ENCODE results near the gene TNRC18.
A peak's percentile ranks its signal among the peaks of the same experiment; 100 is the strongest.

The TNRC18 gene

DNA sequence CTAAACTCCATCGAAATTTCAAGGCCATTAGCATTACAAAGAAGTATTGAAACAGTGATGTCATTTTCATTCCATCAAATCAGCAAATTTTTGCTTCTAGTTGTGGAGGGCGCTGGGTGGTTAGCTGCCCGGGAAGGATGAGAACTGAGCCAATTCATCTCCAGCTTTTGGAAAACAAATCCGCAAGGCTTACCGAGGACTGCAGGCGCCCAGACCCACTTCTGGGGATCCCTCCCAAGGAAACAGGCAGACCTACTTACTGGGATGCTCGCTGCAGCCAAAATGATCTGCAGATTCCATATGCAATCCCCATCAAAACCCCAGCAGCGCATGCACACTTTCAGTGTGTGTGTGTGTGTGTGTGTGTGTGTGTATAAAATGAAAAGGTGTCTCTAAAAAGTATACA is 19.2 kb downstream of the TNRC18 start:
- H3K27ac Mint-ChIP-seq = no peak overlapping the region
- no peaks in the 10 kb centered on the region for H3K36me3 Mint-ChIP-seq
- no peaks in the 10 kb centered on the region for H3K4me1 Mint-ChIP-seq
- H3K4me3 Mint-ChIP-seq = no peak overlapping the region
- peaks cover 31% of the 10 kb centered on the region for H3K27me3 Mint-ChIP-seq
- peaks cover 2% of the 10 kb centered on the region for H3K9me3 Mint-ChIP-seq
- no peak for ATAC-seq

DNA sequence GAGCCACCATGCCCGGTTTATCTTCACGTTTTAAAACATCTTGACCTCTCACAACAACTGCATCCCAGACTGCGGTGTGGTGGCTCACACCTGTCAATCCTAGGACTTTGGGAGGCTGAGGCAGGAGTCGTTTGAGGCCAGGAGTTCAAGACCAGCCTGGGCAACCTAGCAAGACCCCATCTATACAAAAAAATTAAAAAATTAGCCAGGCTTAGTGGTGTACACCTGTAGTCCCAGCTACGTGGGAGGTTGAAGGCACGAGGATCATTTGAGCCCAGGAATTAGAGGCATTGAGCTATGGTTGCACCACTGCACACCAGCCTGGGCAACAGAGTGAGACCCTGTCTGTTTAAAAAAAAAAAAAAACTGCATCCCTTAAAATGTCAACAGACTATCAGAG is 20.2 kb downstream of the TNRC18 start:
- no peak overlapping the region for H3K4me3 Mint-ChIP-seq
- peaks cover 23% of the 10 kb centered on the region for H3K27me3 Mint-ChIP-seq
- no peaks in the 10 kb centered on the region for H3K36me3 Mint-ChIP-seq
- no peak for ATAC-seq
- H3K27ac Mint-ChIP-seq = no peak overlapping the region
- peaks cover 2% of the 10 kb centered on the region for H3K9me3 Mint-ChIP-seq
- H3K4me1 Mint-ChIP-seq = no peaks in the 10 kb centered on the region

GRCh38 chr7:5397736-5398135 is 25.9 kb downstream of the TNRC18 start:
- Mint-ChIP-seq H3K4me1 (peaks cover 43% of the 10 kb centered on the region), H3K9me3 (peaks cover 2% of the 10 kb centered on the region), H3K36me3 (peaks cover 15% of the 10 kb centered on the region), H3K27me3 (no peaks in the 10 kb centered on the region), H3K4me3 (peak overlapping the region; percentile 84), H3K27ac (peak overlapping the region; percentile 91)
- ATAC-seq = no peak

DNA sequence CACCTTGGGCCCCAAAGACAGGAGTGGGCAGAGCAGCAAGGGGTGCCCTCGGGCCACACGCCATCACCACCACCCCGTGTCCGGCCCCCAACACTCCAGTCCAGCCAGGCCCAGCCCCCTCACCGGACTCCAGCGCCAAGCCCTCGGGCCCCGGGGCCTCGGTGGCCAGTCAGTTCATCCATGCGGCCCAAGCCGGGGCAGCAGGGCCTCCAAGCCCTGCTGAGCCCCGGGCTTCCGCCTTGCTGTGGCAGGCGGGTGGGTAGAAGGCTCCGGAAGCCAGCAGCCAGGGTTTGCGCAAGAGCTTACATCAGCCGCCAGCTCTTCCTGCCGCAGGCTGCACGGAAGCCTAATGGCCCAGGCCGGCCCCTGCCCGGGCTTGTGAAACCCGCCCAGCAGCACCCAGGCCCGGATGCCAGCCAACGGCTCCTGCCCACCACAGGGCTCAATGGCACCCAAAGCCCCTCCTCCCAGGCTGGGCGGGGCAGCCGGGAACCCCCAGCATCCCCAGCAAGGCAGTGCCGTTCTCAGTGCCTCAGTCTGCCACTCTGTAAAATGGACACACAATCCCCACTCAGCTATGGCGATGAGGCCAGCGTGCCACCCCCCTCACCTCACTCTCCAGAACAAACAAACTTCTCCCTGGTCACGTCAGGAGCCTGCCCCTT is 26.5 kb downstream of the TNRC18 start:
- peaks cover 2% of the 10 kb centered on the region for H3K9me3 Mint-ChIP-seq
- ATAC-seq = peak; percentile 97
- H3K27me3 Mint-ChIP-seq = no peaks in the 10 kb centered on the region
- peaks cover 46% of the 10 kb centered on the region for H3K4me1 Mint-ChIP-seq
- H3K4me3 Mint-ChIP-seq = peak overlapping the region; percentile 84
- H3K27ac Mint-ChIP-seq = peak overlapping the region; percentile 91
- H3K36me3 Mint-ChIP-seq = peaks cover 19% of the 10 kb centered on the region

- Mint-ChIP-seq H3K27ac (peak overlapping the region; percentile 91), H3K27me3 (no peaks in the 10 kb centered on the region), H3K4me3 (peak overlapping the region; percentile 84), H3K4me1 (peaks cover 46% of the 10 kb centered on the region), H3K36me3 (peaks cover 19% of the 10 kb centered on the region), H3K9me3 (peaks cover 2% of the 10 kb centered on the region)
- ATAC-seq = peak; percentile 73
These were observed 27.1 kb downstream of the TNRC18 start for GRCh38 chr7:5396542-5396941.

DNA sequence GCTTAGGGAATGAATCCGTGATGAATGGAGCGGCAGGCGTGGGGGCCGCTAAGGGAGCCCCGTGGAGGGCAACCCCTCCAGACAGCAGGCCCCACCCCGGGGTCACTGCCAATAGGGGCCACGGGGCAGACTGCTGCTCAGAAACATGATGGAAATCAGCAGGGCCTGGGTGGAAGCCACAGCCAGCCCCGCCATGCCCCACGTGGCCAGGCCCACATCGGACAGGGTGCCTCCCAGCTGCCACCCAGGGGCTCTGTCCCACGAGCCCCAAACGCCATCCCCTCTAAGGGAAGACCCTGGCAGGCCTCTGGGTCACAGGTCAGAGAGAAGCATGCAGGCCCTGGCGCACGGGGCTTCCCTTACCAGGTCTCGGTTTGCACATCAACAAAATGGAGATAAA is 28.4 kb downstream of the TNRC18 start:
- peak overlapping the region; percentile 91 for H3K27ac Mint-ChIP-seq
- peaks cover 46% of the 10 kb centered on the region for H3K4me1 Mint-ChIP-seq
- ATAC-seq = no peak
- H3K27me3 Mint-ChIP-seq = no peaks in the 10 kb centered on the region
- peak overlapping the region; percentile 84 for H3K4me3 Mint-ChIP-seq
- peaks cover 27% of the 10 kb centered on the region for H3K36me3 Mint-ChIP-seq
- H3K9me3 Mint-ChIP-seq = no peaks in the 10 kb centered on the region

GRCh38 chr7:5394264-5395105 is 29.1 kb downstream of the TNRC18 start:
- no peaks in the 10 kb centered on the region for H3K9me3 Mint-ChIP-seq
- H3K4me3 Mint-ChIP-seq = no peak overlapping the region

DNA sequence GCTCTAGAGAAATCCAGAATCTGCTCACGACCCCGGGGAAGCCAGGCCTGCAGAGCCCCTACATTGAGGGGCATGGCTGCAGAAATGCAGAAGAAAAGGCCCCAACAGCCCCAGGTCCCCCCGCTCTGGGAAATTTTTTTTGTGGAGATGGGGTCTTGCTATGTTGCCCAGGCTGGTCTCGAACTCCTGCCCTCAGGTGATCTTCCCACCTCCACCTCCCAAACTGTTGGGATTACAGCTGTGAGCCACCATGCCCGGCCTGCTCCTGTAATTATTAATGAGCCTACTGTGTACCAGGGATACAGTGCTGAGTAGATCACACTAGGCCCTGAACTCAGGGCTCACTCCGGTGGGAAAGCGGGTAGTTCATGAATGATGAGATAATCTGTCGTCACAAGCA is 29.9 kb downstream of the TNRC18 start:
- no peak overlapping the region for H3K4me3 Mint-ChIP-seq
- H3K9me3 Mint-ChIP-seq = no peaks in the 10 kb centered on the region
- H3K27ac Mint-ChIP-seq = no peak overlapping the region

More at GRCh38 chr7:5394264-5395105, 29.1 kb downstream of the TNRC18 start:
- ATAC-seq = no peak
- no peak overlapping the region for H3K27ac Mint-ChIP-seq
- H3K4me1 Mint-ChIP-seq = peaks cover 46% of the 10 kb centered on the region
- peaks cover 27% of the 10 kb centered on the region for H3K36me3 Mint-ChIP-seq
- H3K27me3 Mint-ChIP-seq = no peaks in the 10 kb centered on the region

GRCh38 chr7:5393328-5393727 is 30.3 kb downstream of the TNRC18 start:
- Mint-ChIP-seq H3K27me3 (no peaks in the 10 kb centered on the region), H3K9me3 (no peaks in the 10 kb centered on the region), H3K27ac (no peak overlapping the region), H3K4me3 (no peak overlapping the region), H3K4me1 (peaks cover 46% of the 10 kb centered on the region), H3K36me3 (peaks cover 27% of the 10 kb centered on the region)
- ATAC-seq = no peak

More for the DNA sequence above, 29.9 kb downstream of the TNRC18 start:
- no peaks in the 10 kb centered on the region for H3K27me3 Mint-ChIP-seq
- no peak for ATAC-seq
- peaks cover 46% of the 10 kb centered on the region for H3K4me1 Mint-ChIP-seq
- H3K36me3 Mint-ChIP-seq = peaks cover 27% of the 10 kb centered on the region

DNA sequence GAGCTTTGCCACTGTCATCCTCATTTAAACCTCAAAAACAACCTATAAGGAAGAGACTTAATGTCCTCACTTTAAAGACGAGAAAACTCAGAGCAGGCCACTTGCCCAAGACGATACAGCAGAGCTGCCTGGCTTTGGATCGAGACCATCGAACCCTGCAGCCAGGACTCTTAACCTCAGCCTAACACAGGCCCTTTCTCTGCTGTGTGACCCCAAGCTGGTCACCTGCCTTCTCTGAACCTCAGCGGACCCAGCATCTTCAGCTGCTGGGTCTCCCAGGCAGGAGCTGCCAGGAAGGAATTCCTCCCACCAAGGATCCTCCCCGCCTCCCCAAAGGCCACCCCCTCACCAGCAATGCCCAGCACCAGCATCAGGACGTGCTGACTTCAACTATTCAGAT is 32.7 kb downstream of the TNRC18 start:
- no peak overlapping the region for H3K4me3 Mint-ChIP-seq
- peaks cover 30% of the 10 kb centered on the region for H3K4me1 Mint-ChIP-seq
- no peak overlapping the region for H3K27ac Mint-ChIP-seq
- no peaks in the 10 kb centered on the region for H3K27me3 Mint-ChIP-seq
- peaks cover 39% of the 10 kb centered on the region for H3K36me3 Mint-ChIP-seq
- no peaks in the 10 kb centered on the region for H3K9me3 Mint-ChIP-seq
- no peak for ATAC-seq

- H3K36me3 Mint-ChIP-seq = peaks cover 48% of the 10 kb centered on the region
- no peak overlapping the region for H3K4me3 Mint-ChIP-seq
- no peak overlapping the region for H3K27ac Mint-ChIP-seq
- ATAC-seq = peak; percentile 68
- peaks cover 23% of the 10 kb centered on the region for H3K4me1 Mint-ChIP-seq
- no peaks in the 10 kb centered on the region for H3K9me3 Mint-ChIP-seq
- no peaks in the 10 kb centered on the region for H3K27me3 Mint-ChIP-seq
These were observed 34.7 kb downstream of the TNRC18 start for GRCh38 chr7:5388905-5389433.

GRCh38 chr7:5388273-5388901 is 35.2 kb downstream of the TNRC18 start:
- no peaks in the 10 kb centered on the region for H3K27me3 Mint-ChIP-seq
- no peak overlapping the region for H3K27ac Mint-ChIP-seq
- H3K36me3 Mint-ChIP-seq = peaks cover 42% of the 10 kb centered on the region
- no peak overlapping the region for H3K4me3 Mint-ChIP-seq
- no peaks in the 10 kb centered on the region for H3K9me3 Mint-ChIP-seq
- peak; percentile 68 for ATAC-seq
- H3K4me1 Mint-ChIP-seq = peaks cover 20% of the 10 kb centered on the region

GRCh38 chr7:5387711-5388245 is 35.9 kb downstream of the TNRC18 start:
- Mint-ChIP-seq H3K4me1 (peaks cover 20% of the 10 kb centered on the region), H3K27me3 (no peaks in the 10 kb centered on the region), H3K36me3 (peaks cover 41% of the 10 kb centered on the region), H3K27ac (no peak overlapping the region), H3K4me3 (no peak overlapping the region), H3K9me3 (no peaks in the 10 kb centered on the region)
- peak; percentile 4 for ATAC-seq

DNA sequence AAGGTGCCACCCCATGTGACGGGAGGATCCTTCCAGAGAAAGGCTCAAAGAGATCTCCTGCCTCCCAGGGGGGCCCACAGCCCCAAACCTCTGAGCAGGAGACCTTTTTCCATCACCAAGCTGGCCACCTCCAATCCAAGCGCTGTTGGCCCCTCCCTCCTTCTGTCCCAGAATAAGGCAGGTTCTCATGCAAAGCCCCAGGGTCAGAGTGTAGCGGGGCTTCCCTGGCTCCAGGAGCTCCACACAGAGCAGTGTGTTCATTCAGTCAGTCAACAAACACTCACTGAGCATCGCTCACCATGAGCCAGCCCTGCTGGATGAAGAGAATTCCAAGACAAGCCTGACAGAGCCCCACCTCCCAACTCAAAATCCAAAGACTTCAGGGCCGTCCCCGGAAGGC is 39.0 kb downstream of the TNRC18 start:
- peaks cover 29% of the 10 kb centered on the region for H3K36me3 Mint-ChIP-seq
- ATAC-seq = no peak
- no peaks in the 10 kb centered on the region for H3K27me3 Mint-ChIP-seq
- no peak overlapping the region for H3K4me3 Mint-ChIP-seq
- H3K9me3 Mint-ChIP-seq = no peaks in the 10 kb centered on the region
- no peak overlapping the region for H3K27ac Mint-ChIP-seq
- peaks cover 35% of the 10 kb centered on the region for H3K4me1 Mint-ChIP-seq
